Stomach (tissue), 9 donors: ENCODE measurements around the gene PUS10. TPM values are rescaled to one million over a fixed set of nuclear protein-coding genes. Genes with fewer than 3 reads are reported as not detected.

Source experiments
- DNase-seq, 2 donors: peaks; one replicate each; pipeline versions ENCODE4 v3.0.0 to v3.0.0-alpha.2; 2013 to 2019
- H3K27ac ChIP-seq, 5 donors: fragments of 200-600 bp in 4 of 5; sonication (generic) in 4 of 5; one replicate each; pipeline ENCODE4 v1.5.1; 2013 to 2019; ENCODE audit warnings: mild to moderate bottlenecking in 1 of 5, moderate library complexity in 1 of 5
- H3K27me3 ChIP-seq, 3 donors: fragments of 200-600 bp; sonication (generic); one replicate each; pipeline ENCODE4 v1.5.1; 2017 to 2019; ENCODE audit warnings: mixed run types in 1 of 3
- H3K36me3 ChIP-seq, 4 donors: fragments of 200-600 bp; sonication (generic); 1 replicate in 3 of 4; 2 replicates in 1 of 4; pipeline ENCODE4 v1.5.1; 2016 to 2019
- H3K4me1 ChIP-seq, 4 donors: fragments of 200-600 bp; sonication (generic); one replicate each; pipeline ENCODE4 v1.5.1; 2016 to 2019
- H3K4me3 ChIP-seq, 4 donors: fragments of 200-600 bp; sonication (generic) in 3 of 4; one replicate each; pipeline ENCODE4 v1.5.1; 2016 to 2019; ENCODE audit warnings: mild to moderate bottlenecking in 1 of 4
- H3K9me3 ChIP-seq, 4 donors: fragments of 200-600 bp; sonication (generic); one replicate each; pipeline ENCODE4 v1.5.1; 2016 to 2019
- CTCF ChIP-seq, 7 experiments: fragments of 450-650 bp in 4 of 7; fragments of 200-600 bp in 3 of 7; sonication (generic) in 3 of 7; IDR thresholded peaks; one replicate each; pipeline ENCODE4 v1.5.1; 2016 to 2019; ENCODE audit warnings: antibody characterized with exemption in 7 of 7, control low read depth in 2 of 7, mild to moderate bottlenecking in 1 of 7
- EP300 ChIP-seq: sonication (generic); formaldehyde crosslinking; IDR thresholded peaks from one replicate; pipeline ENCODE4 v1.6.1; 2017; ENCODE audit warnings: antibody characterized with exemption
- POLR2A ChIP-seq, 4 donors: fragments of 450-650 bp; IDR thresholded peaks; one replicate each; pipeline ENCODE4 v1.6.1; 2016; ENCODE audit warnings: antibody characterized with exemption in 4 of 4, control low read depth in 2 of 4, mild to moderate bottlenecking in 1 of 4, moderate library complexity in 1 of 4
- POLR2AphosphoS5 ChIP-seq, 3 donors: sonication (generic); formaldehyde crosslinking; IDR thresholded peaks; one replicate each; pipeline ENCODE4 v1.6.1; 2016; ENCODE audit warnings: antibody characterized with exemption in 3 of 3
- WGBS, 5 donors: extraction: QIAGEN DNeasy Blood & Tissue Kit in 3 of 5; methylation state at CpG; one replicate each; pipeline versions ENCODE4 v1.1.5 to v1.1.7; 2013 to 2018; 5-methylcytosine and 5-hydroxymethylcytosine counted together
- intact Hi-C: fragments of 100-400 bp; cut with DNase I; formaldehyde crosslinking; loops from one replicate; pipeline ENCODE4 v1.15.1; 2023; ENCODE audit warnings: low total_unique reads
- polyA plus RNA-seq, 3 donors: library from polyadenylated mRNA; stranded (reverse); fragments of 200-250 nt; gene quantifications; one replicate each; pipeline ENCODE4 v1.2.3, GENCODE V29; 2013
- total RNA-seq, 5 donors: library from RNA; depleted of rRNA; stranded (reverse); fragments of >200 nt; gene quantifications; one replicate each; pipeline versions ENCODE4 v1.1.0 to v1.2.3, GENCODE V29; 2014 to 2016
- donor health status: healthy with polysubstance abuse.
- donor health status: Bipolar disorder and iron deficiency.
- donor health status: healthy.

PUS10 gene
- total and polyA plus RNA-seq, 8 donors: 1.8 to 8.0 (median 3.4) TPM

GRCh38 chr2:61057562-61057961, 39.5 kb upstream of the PUS10 start:
- Histone ChIP-seq H3K4me1 (peaks cover 0 to 14% (median 7%) of the 10 kb centered on the region in 4 donors), H3K27ac (no peak overlapping the region), H3K9me3 (no peaks in the 10 kb centered on the region), H3K36me3 (peaks cover 3 to 30% (median 25%) of the 10 kb centered on the region in 4 donors), H3K4me3 (no peak overlapping the region), H3K27me3 (no peaks in the 10 kb centered on the region)
- intact Hi-C loops: no loop called here
- TF ChIP-seq POLR2AphosphoS5 (IDR thresholded peaks at IDR 0.05) (no peak), CTCF (IDR thresholded peaks at IDR 0.05) (no peak), POLR2A (IDR thresholded peaks at IDR 0.05) (no peak), EP300 (no peak)
- no peak for DNase-seq

- DNase-seq: peak in 1 of 2 donors; percentile 60
- Histone ChIP-seq H3K36me3 (peaks cover 13 to 45% (median 40%) of the 10 kb centered on the region in 4 donors), H3K4me1 (peaks cover 0 to 14% (median 7%) of the 10 kb centered on the region in 4 donors), H3K4me3 (no peak overlapping the region), H3K9me3 (no peaks in the 10 kb centered on the region), H3K27ac (no peak overlapping the region), H3K27me3 (no peaks in the 10 kb centered on the region)
- intact Hi-C loops: no loop called here
- TF ChIP-seq CTCF (IDR thresholded peaks at IDR 0.05): no peak
- no peak for TF ChIP-seq POLR2A (IDR thresholded peaks at IDR 0.05)
- WGBS, 5 donors: 16 to 49% (median 31%) methylated on average over 2 of the region's 2 CpGs
Measured at GRCh38 chr2:61055557-61055956, 37.5 kb upstream of the PUS10 start.

- H3K9me3 ChIP-seq: no peaks in the 10 kb centered on the region
- no peaks in the 10 kb centered on the region for H3K27me3 ChIP-seq
- WGBS, 5 donors: 37 to 51% (median 43%) methylated on average over 4 of the region's 4 CpGs
- peak overlapping the region in 1 of 5 donors; percentile 40 for H3K27ac ChIP-seq
- TF ChIP-seq EP300: no peak
- H3K4me3 ChIP-seq: no peak overlapping the region
- no peak for DNase-seq
- H3K36me3 ChIP-seq: peaks cover 20 to 57% (median 47%) of the 10 kb centered on the region in 4 donors
- peaks cover 0 to 28% (median 20%) of the 10 kb centered on the region in 4 donors for H3K4me1 ChIP-seq
- intact Hi-C loops: no loop called here
Measured at GRCh38 chr2:61045999-61046398, 27.9 kb upstream of the PUS10 start.

- no peaks in the 10 kb centered on the region for H3K27me3 ChIP-seq
- peaks cover 17 to 49% (median 40%) of the 10 kb centered on the region in 4 donors for H3K36me3 ChIP-seq
- H3K4me3 ChIP-seq: no peak overlapping the region
- no peaks in the 10 kb centered on the region for H3K9me3 ChIP-seq
- intact Hi-C loops: no loop called here
- peak overlapping the region in 1 of 5 donors; percentile 40 for H3K27ac ChIP-seq
- no peak for DNase-seq
- H3K4me1 ChIP-seq: peaks cover 0 to 28% (median 20%) of the 10 kb centered on the region in 4 donors
- WGBS, 5 donors: 67 to 82% (median 77%) methylated on average over 2 of the region's 2 CpGs
- TF ChIP-seq POLR2A (IDR thresholded peaks at IDR 0.05) (no peak), POLR2AphosphoS5 (IDR thresholded peaks at IDR 0.05) (no peak), CTCF (IDR thresholded peaks at IDR 0.05) (no peak), EP300 (no peak)
Measured at GRCh38 chr2:61045226-61045625, 27.2 kb upstream of the PUS10 start.

- no peaks in the 10 kb centered on the region for H3K9me3 ChIP-seq
- H3K4me3 ChIP-seq: no peak overlapping the region
- peaks cover 17 to 43% (median 34%) of the 10 kb centered on the region in 4 donors for H3K36me3 ChIP-seq
- peaks cover 0 to 28% (median 20%) of the 10 kb centered on the region in 4 donors for H3K4me1 ChIP-seq
- H3K27me3 ChIP-seq: no peaks in the 10 kb centered on the region
- 52 to 69% (median 64%) methylated on average over 4 of the region's 4 CpGs for WGBS, 5 donors
- intact Hi-C loops: no loop called here
- no peak overlapping the region for H3K27ac ChIP-seq
- TF ChIP-seq POLR2A (IDR thresholded peaks at IDR 0.05): no peak
- TF ChIP-seq CTCF (IDR thresholded peaks at IDR 0.05): no peak
- TF ChIP-seq EP300: no peak
- TF ChIP-seq POLR2AphosphoS5 (IDR thresholded peaks at IDR 0.05): no peak
- peak in 1 of 2 donors; percentile 15 for DNase-seq
Measured at GRCh38 chr2:61044636-61045035, 26.6 kb upstream of the PUS10 start.
